Urinary bladder (tissue), 4 donors: Measurements from ENCODE around the gene XPO5. TPM values are rescaled to one million over a fixed set of nuclear protein-coding genes. Genes with fewer than 3 reads are reported as not detected.

Experiments
- DNase-seq: peaks from one replicate; pipeline ENCODE4 v3.0.0-alpha.2; 2015; ENCODE audit errors: extremely low spot score
- H3K27ac ChIP-seq: one replicate; pipeline ENCODE4 v1.5.1; 2013; ENCODE audit warnings: low read depth, mild to moderate bottlenecking, moderate library complexity
- H3K36me3 ChIP-seq: one replicate; pipeline ENCODE4 v1.6.1; 2013; ENCODE audit warnings: mild to moderate bottlenecking, moderate library complexity; ENCODE audit not compliant: insufficient read depth
- H3K4me1 ChIP-seq: one replicate; pipeline ENCODE4 v1.6.1; 2013; ENCODE audit warnings: mild to moderate bottlenecking, moderate library complexity; ENCODE audit not compliant: insufficient read depth
- H3K4me3 ChIP-seq: one replicate; pipeline ENCODE4 v1.5.1; 2013; ENCODE audit warnings: low read depth, low read length
- WGBS: extraction: QIAGEN DNeasy Blood & Tissue Kit; methylation state at CpG from one replicate; pipeline ENCODE4 v1.1.7; 2013; 5-methylcytosine and 5-hydroxymethylcytosine counted together
- polyA plus RNA-seq: library from polyadenylated mRNA; stranded (reverse); fragments of 200-250 nt; gene quantifications from one replicate; pipeline ENCODE4 v1.2.3, GENCODE V29; 2013
- total RNA-seq: library from RNA; depleted of rRNA; stranded (reverse); fragments of >200 nt; gene quantifications from one replicate; pipeline ENCODE4 v1.2.3, GENCODE V29; 2014
- donor health status: healthy with polysubstance abuse.
- donor health status: healthy.

Gene XPO5
- total and polyA plus RNA-seq, 2 donors: 12.6 to 23.8 TPM

- peaks cover 4% of the 10 kb centered on the region for H3K4me1 ChIP-seq
- DNase-seq: no peak
- no peaks in the 10 kb centered on the region for H3K36me3 ChIP-seq
- H3K4me3 ChIP-seq: no peak overlapping the region
- 92% methylated on average over 6 of the region's 6 CpGs for WGBS
- no peak overlapping the region for H3K27ac ChIP-seq
Measured at GRCh38 chr6:43494321-43494720, 81.5 kb downstream of the XPO5 start.

GRCh38 chr6:43493833-43494232, 82.0 kb downstream of the XPO5 start:
- 89% methylated on average over 7 of the region's 7 CpGs for WGBS
- Histone ChIP-seq H3K4me1 (peaks cover 4% of the 10 kb centered on the region), H3K4me3 (no peak overlapping the region), H3K36me3 (no peaks in the 10 kb centered on the region), H3K27ac (no peak overlapping the region)
- DNase-seq: no peak

GRCh38 chr6:43493230-43493629, 82.6 kb downstream of the XPO5 start:
- Histone ChIP-seq H3K27ac (no peak overlapping the region), H3K4me3 (no peak overlapping the region), H3K4me1 (peaks cover 4% of the 10 kb centered on the region), H3K36me3 (no peaks in the 10 kb centered on the region)
- DNase-seq: no peak
- 89% methylated on average over 2 of the region's 2 CpGs for WGBS

- H3K27ac ChIP-seq: no peak overlapping the region
- no peaks in the 10 kb centered on the region for H3K36me3 ChIP-seq
- DNase-seq: no peak
- WGBS: 39% methylated on average over 3 of the region's 3 CpGs
- H3K4me1 ChIP-seq: peaks cover 4% of the 10 kb centered on the region
- H3K4me3 ChIP-seq: no peak overlapping the region
Measured at GRCh38 chr6:43492673-43493072, 83.2 kb downstream of the XPO5 start.

- WGBS: 23% methylated on average over 10 of the region's 10 CpGs
- DNase-seq: no peak
- Histone ChIP-seq H3K4me1 (peaks cover 4% of the 10 kb centered on the region), H3K27ac (no peak overlapping the region), H3K4me3 (no peak overlapping the region), H3K36me3 (no peaks in the 10 kb centered on the region)
Measured at GRCh38 chr6:43491750-43492661, 83.8 kb downstream of the XPO5 start.

- 72% methylated on average over 6 of the region's 6 CpGs for WGBS
- peaks cover 4% of the 10 kb centered on the region for H3K4me1 ChIP-seq
- no peak for DNase-seq
- no peak overlapping the region for H3K4me3 ChIP-seq
- H3K27ac ChIP-seq: no peak overlapping the region
- H3K36me3 ChIP-seq: no peaks in the 10 kb centered on the region
Measured at GRCh38 chr6:43490523-43490939, 85.3 kb downstream of the XPO5 start.

GRCh38 chr6:43489277-43490072, 86.4 kb downstream of the XPO5 start:
- H3K27ac ChIP-seq: no peak overlapping the region

GRCh38 chr6:43488667-43489276, 87.1 kb downstream of the XPO5 start:
- 62% methylated on average over 4 of the region's 4 CpGs for WGBS
- no peak for DNase-seq
- Histone ChIP-seq H3K4me3 (no peak overlapping the region), H3K36me3 (no peaks in the 10 kb centered on the region), H3K27ac (no peak overlapping the region), H3K4me1 (peaks cover 4% of the 10 kb centered on the region)

More at GRCh38 chr6:43489277-43490072, 86.4 kb downstream of the XPO5 start:
- no peak for DNase-seq
- H3K4me3 ChIP-seq: no peak overlapping the region
- no peaks in the 10 kb centered on the region for H3K36me3 ChIP-seq
- peaks cover 4% of the 10 kb centered on the region for H3K4me1 ChIP-seq
- WGBS: 74% methylated on average over 12 of the region's 12 CpGs

GRCh38 chr6:43481591-43482236, 94.1 kb downstream of the XPO5 start:
- Histone ChIP-seq H3K4me3 (no peak overlapping the region), H3K4me1 (no peaks in the 10 kb centered on the region), H3K27ac (no peak overlapping the region), H3K36me3 (no peaks in the 10 kb centered on the region)
- DNase-seq: no peak
- WGBS: 68% methylated on average over 11 of the region's 11 CpGs

- DNase-seq: no peak
- no peaks in the 10 kb centered on the region for H3K36me3 ChIP-seq
- 85% methylated on average over 2 of the region's 2 CpGs for WGBS
- no peak overlapping the region for H3K27ac ChIP-seq
- H3K4me3 ChIP-seq: no peak overlapping the region
- no peaks in the 10 kb centered on the region for H3K4me1 ChIP-seq
Measured at GRCh38 chr6:43481075-43481474, 94.8 kb downstream of the XPO5 start.

- 20% methylated on average over 3 of the region's 3 CpGs for WGBS
- no peak for DNase-seq
- H3K4me3 ChIP-seq: peak overlapping the region; percentile 93
Measured at GRCh38 chr6:43478008-43478372, 97.8 kb downstream of the XPO5 start.

GRCh38 chr6:43477235-43478007, 98.4 kb downstream of the XPO5 start, which contains the start of gene TJAP1:
TJAP1 (plus strand) TSS chr6:43477570; CDS start chr6:43499002, 21,432 bp downstream.
- 1% methylated on average over 34 of the region's 34 CpGs for WGBS
- Histone ChIP-seq H3K4me1 (no peaks in the 10 kb centered on the region), H3K27ac (peak within 1 kb of the TSS; percentile 61), H3K4me3 (peak within 1 kb of the TSS; percentile 93), H3K36me3 (no peaks in the 10 kb centered on the region)
- DNase-seq: peak; percentile 75

More at GRCh38 chr6:43478008-43478372, 97.8 kb downstream of the XPO5 start:
- H3K27ac ChIP-seq: peak overlapping the region; percentile 61
- H3K36me3 ChIP-seq: no peaks in the 10 kb centered on the region
- H3K4me1 ChIP-seq: no peaks in the 10 kb centered on the region
